K562 (cell line): ENCODE data around the gene PIH1D1. TPM values are rescaled to one million over a fixed set of nuclear protein-coding genes. Genes with fewer than 3 reads are reported as not detected.

Experiments
- CBFA2T2 ChIP-seq: fragments of 450-650 bp; conservative IDR thresholded peaks from 2 replicates; pipeline ENCODE4 v1.6.1; 2017; ENCODE audit warnings: mild to moderate bottlenecking
- CREBBP ChIP-seq: IDR thresholded peaks from one replicate; pipeline ENCODE4 v1.6.1; 2012; ENCODE audit warnings: low read depth, mild to moderate bottlenecking, control low read depth, inconsistent platforms, low read length
- EZH2 ChIP-seq: IDR thresholded peaks from 2 replicates; pipeline ENCODE4 v1.6.1; 2012; ENCODE audit warnings: low read depth, mild to moderate bottlenecking, inconsistent platforms, low read length, borderline replicate concordance
- FOXM1 ChIP-seq, 2 experiments: fragments of 450-650 bp in 1 of 2; sonication (generic) in 1 of 2; formaldehyde crosslinking in 1 of 2; IDR thresholded peaks; 2 replicates each; pipeline versions ENCODE4 v1.6.1 to v1.9.0; 2017 to 2022; ENCODE audit warnings: low read depth in 2 of 2, mild to moderate bottlenecking in 2 of 2, missing genetic modification reagents in 1 of 2, moderate library complexity in 1 of 2
- MLLT1 ChIP-seq, 2 experiments: fragments of 450-650 bp; IDR thresholded peaks; 2 replicates each; pipeline ENCODE4 v1.6.1; 2016
- NRF1 ChIP-seq, 2 experiments: fragments of 450-650 bp; IDR thresholded peaks in 1 of 2; conservative IDR thresholded peaks in 1 of 2; 2 replicates each; pipeline ENCODE4 v1.6.1; 2014; ENCODE audit warnings: mild to moderate bottlenecking in 2 of 2
- POU5F1 ChIP-seq: fragments of 150-350 bp; IDR thresholded peaks from 2 replicates; pipeline ENCODE4 v1.6.1; 2014; ENCODE audit warnings: borderline replicate concordance, low read length, low read depth, mild to moderate bottlenecking; ENCODE audit not compliant: partially characterized antibody
- RB1 ChIP-seq: fragments of 450-650 bp; IDR thresholded peaks from 2 replicates; pipeline ENCODE4 v1.6.1; 2017; ENCODE audit warnings: low read depth, mild to moderate bottlenecking
- SIRT6 ChIP-seq: IDR thresholded peaks from one replicate; pipeline ENCODE4 v1.6.1; 2012; ENCODE audit warnings: low read depth, mild to moderate bottlenecking, control low read depth, inconsistent platforms, low read length, moderate library complexity
- SREBF2 ChIP-seq: sonication (generic); formaldehyde crosslinking; IDR thresholded peaks from 2 replicates; pipeline ENCODE4 v1.4.0; 2020; ENCODE audit warnings: mild to moderate bottlenecking, missing genetic modification reagents
- TARDBP ChIP-seq: fragments of 450-650 bp; IDR thresholded peaks from 2 replicates; pipeline ENCODE4 v1.6.1; 2016
- THAP12 ChIP-seq: fragments of 250-450 bp; sonication (Bioruptor Pico); IDR thresholded peaks from 2 replicates; pipeline ENCODE4 v1.9.0; 2021; ENCODE audit warnings: mild to moderate bottlenecking, inconsistent platforms
- XRCC5 ChIP-seq: fragments of 200-400 bp; formaldehyde crosslinking; IDR thresholded peaks from 2 replicates; pipeline ENCODE4 v1.6.1; 2017; ENCODE audit warnings: low read depth, mild to moderate bottlenecking, low read length
- ZNF780A ChIP-seq: fragments of 250-450 bp; sonication (Bioruptor Pico); IDR thresholded peaks from 2 replicates; pipeline ENCODE4 v1.5.0; 2021; ENCODE audit warnings: mild to moderate bottlenecking
- polyA plus RNA-seq, 8 experiments: library from polyadenylated mRNA; depleted of rRNA in 4 of 8; stranded (reverse) in 5 of 8; unstranded in 3 of 8; fragments of >200 nt; fragmentation: Nextera tagmentation in 2 of 8; fragmentation: Illumina TruSeq in 1 of 8; extraction: Ambion mirVana in 2 of 8; extraction: Trizol in 1 of 8; gene quantifications; 2 replicates each; pipeline versions ENCODE4 v1.2.1 to v1.2.3, GENCODE V29; 2011 to 2014; ENCODE audit warnings: inconsistent platforms in 1 of 8, missing spikeins in 1 of 8
- total RNA-seq, 7 experiments: library from RNA; depleted of rRNA in 6 of 7; stranded (reverse); fragments of >200 nt in 6 of 7; fragmentation: Illumina TruSeq in 2 of 7; extraction: Trizol in 2 of 7; gene quantifications; 2 replicates each; pipeline versions ENCODE4 v1.2.1 to v1.2.3, GENCODE V29; 2011 to 2021; ENCODE audit warnings: low replicate concordance in 1 of 7
- TF ChIP-seq, protein P1 (sequence below), 2 experiments: fragments of 450-650 bp; formaldehyde crosslinking in 1 of 2; IDR thresholded peaks; 2 replicates each; pipeline versions ENCODE4 v1.4.0 to v1.6.1; 2014 to 2020; ENCODE audit warnings: mild to moderate bottlenecking in 2 of 2, borderline replicate concordance in 1 of 2, low read depth in 1 of 2

Gene PIH1D1
- total and polyA plus RNA-seq, 9 of the 15 experiments (the other 6 are each of a cell fraction or from before 2014, with no cell fraction given), result 26.5 to 224 (median 137) TPM

DNA sequence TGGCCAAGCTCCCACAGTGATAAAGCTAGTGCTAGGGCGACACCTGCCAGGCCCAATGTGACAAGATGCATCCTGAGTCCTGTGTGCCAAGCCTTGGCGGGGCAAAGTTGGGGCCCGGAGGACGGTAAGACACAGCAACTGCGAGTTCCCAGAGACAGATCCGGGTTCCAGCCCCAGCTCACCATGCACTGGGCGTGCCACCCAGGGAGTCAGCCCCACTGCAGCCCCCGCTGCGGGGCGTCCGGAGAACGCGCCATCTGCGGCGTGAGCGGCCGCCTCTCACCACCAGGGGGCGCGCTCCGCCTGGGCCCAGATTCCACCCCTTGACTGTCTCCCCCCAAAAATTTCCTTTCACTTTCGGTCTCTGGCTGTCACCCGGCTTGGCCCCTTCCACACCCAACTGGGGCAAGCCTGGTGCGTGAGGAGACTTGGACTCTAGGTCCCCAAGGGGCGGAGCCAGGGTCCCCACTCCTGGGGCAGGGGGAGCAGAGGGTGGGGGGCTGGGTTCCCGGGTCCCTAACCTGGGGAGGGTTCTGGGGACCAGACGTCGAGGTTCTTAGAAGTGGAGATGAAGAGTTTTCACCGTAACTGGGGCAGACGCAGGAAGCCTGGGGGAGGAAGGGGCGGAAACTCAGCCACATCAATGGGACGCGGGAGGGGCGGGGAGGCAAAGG, 22.4 kb upstream of the PIH1D1 start, which contains the start of gene FLT3LG (continued):
- TF ChIP-seq NRF1 (conservative IDR thresholded peaks at IDR 0.05 in 1 of 2, IDR thresholded peaks at IDR 0.05 in 1 of 2), result 0 out of 4 replicates have a peak, but pooled peaks of 1 of the 2 experiments have one; percentile 11
- TF ChIP-seq THAP12 (CRISPR knock-in tag), result no peak
- TF ChIP-seq, protein P1, sequence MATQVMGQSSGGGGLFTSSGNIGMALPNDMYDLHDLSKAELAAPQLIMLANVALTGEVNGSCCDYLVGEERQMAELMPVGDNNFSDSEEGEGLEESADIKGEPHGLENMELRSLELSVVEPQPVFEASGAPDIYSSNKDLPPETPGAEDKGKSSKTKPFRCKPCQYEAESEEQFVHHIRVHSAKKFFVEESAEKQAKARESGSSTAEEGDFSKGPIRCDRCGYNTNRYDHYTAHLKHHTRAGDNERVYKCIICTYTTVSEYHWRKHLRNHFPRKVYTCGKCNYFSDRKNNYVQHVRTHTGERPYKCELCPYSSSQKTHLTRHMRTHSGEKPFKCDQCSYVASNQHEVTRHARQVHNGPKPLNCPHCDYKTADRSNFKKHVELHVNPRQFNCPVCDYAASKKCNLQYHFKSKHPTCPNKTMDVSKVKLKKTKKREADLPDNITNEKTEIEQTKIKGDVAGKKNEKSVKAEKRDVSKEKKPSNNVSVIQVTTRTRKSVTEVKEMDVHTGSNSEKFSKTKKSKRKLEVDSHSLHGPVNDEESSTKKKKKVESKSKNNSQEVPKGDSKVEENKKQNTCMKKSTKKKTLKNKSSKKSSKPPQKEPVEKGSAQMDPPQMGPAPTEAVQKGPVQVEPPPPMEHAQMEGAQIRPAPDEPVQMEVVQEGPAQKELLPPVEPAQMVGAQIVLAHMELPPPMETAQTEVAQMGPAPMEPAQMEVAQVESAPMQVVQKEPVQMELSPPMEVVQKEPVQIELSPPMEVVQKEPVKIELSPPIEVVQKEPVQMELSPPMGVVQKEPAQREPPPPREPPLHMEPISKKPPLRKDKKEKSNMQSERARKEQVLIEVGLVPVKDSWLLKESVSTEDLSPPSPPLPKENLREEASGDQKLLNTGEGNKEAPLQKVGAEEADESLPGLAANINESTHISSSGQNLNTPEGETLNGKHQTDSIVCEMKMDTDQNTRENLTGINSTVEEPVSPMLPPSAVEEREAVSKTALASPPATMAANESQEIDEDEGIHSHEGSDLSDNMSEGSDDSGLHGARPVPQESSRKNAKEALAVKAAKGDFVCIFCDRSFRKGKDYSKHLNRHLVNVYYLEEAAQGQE (IDR thresholded peaks at IDR 0.05; ENCODE audit: borderline replicate concordance), result peak; percentile 69; the same call in 1 of the 2 replicates
- TF ChIP-seq, protein P1 (CRISPR knock-in tag; IDR thresholded peaks at IDR 0.05; ENCODE audit: low read depth), result 0 out of 2 replicates have a peak, but pooled peaks have one; percentile 46
- peak; percentile 65 for TF ChIP-seq FOXM1 (IDR thresholded peaks at IDR 0.05; ENCODE audit: low read depth)
- TF ChIP-seq FOXM1 (CRISPR knock-in tag; IDR thresholded peaks at IDR 0.05; ENCODE audit: low read depth), result no peak
- TF ChIP-seq XRCC5, result peak; percentile 87; the same call in 1 of the 2 replicates
- TF ChIP-seq CREBBP, result no peak
- peak in 1 of 2 experiments; percentile 15; a peak in 1 of 4 replicates for TF ChIP-seq MLLT1 (IDR thresholded peaks at IDR 0.05)
- no peak for TF ChIP-seq ZNF780A (CRISPR knock-in tag)
- no peak for TF ChIP-seq EZH2
- TF ChIP-seq SREBF2, result no peak
- TF ChIP-seq TARDBP, result 0 out of 2 replicates have a peak, but pooled peaks have one; percentile 43
- no peak for TF ChIP-seq CBFA2T2
- peak; percentile 94 for TF ChIP-seq RB1
- no peak for TF ChIP-seq SIRT6
- peak; percentile 28 for TF ChIP-seq POU5F1
